Transverse colon (tissue), 4 donors: ENCODE results near the gene GRHPR. TPM values are rescaled to one million over a fixed set of nuclear protein-coding genes. Genes with fewer than 3 reads are reported as not detected.

Experiments
- DNase-seq: peaks from one replicate; pipeline ENCODE4 v3.0.0-alpha.2; 2019
- H3K27ac ChIP-seq, 4 donors: fragments of 200-600 bp; sonication (generic); 2 replicates each; pipeline ENCODE4 v1.5.1; 2016 to 2018; ENCODE audit warnings: inconsistent platforms in 4 of 4
- H3K27me3 ChIP-seq: fragments of 200-600 bp; sonication (generic); 2 replicates; pipeline ENCODE4 v1.5.1; 2017; ENCODE audit warnings: inconsistent platforms
- H3K36me3 ChIP-seq, 4 donors: fragments of 200-600 bp; sonication (generic); 2 replicates each; pipeline ENCODE4 v1.5.1; 2017 to 2019; ENCODE audit warnings: inconsistent platforms in 4 of 4
- H3K4me1 ChIP-seq, 4 donors: fragments of 200-600 bp; sonication (generic); 2 replicates each; pipeline ENCODE4 v1.5.1; 2017 to 2020; ENCODE audit warnings: inconsistent platforms in 4 of 4
- H3K4me3 ChIP-seq, 4 donors: fragments of 200-600 bp; sonication (generic); 1 replicate in 1 of 4; 2 replicates in 3 of 4; pipeline versions ENCODE4 v1.5.1 to v1.6.1; 2017 to 2019; ENCODE audit warnings: inconsistent platforms in 4 of 4
- H3K9me3 ChIP-seq, 2 donors: fragments of 200-600 bp; sonication (generic); 2 replicates each; pipeline ENCODE4 v1.5.1; 2017 to 2019; ENCODE audit warnings: inconsistent platforms in 2 of 2
- CTCF ChIP-seq, 5 experiments: fragments of 200-600 bp in 3 of 5; fragments of 450-650 bp in 2 of 5; sonication (generic) in 3 of 5; IDR thresholded peaks; 1 replicate in 2 of 5; 2 replicates in 3 of 5; pipeline ENCODE4 v1.5.1; 2016 to 2017; ENCODE audit warnings: antibody characterized with exemption in 5 of 5, inconsistent platforms in 3 of 5, mild to moderate bottlenecking in 2 of 5, moderate library complexity in 1 of 5
- EP300 ChIP-seq: sonication (generic); formaldehyde crosslinking; IDR thresholded peaks from one replicate; pipeline ENCODE4 v1.6.1; 2017; ENCODE audit warnings: antibody characterized with exemption, low read depth
- POLR2A ChIP-seq: fragments of 450-650 bp; IDR thresholded peaks from one replicate; pipeline ENCODE4 v1.6.1; 2016; ENCODE audit warnings: antibody characterized with exemption, mild to moderate bottlenecking, moderate library complexity
- POLR2AphosphoS5 ChIP-seq, 3 donors: sonication (generic); formaldehyde crosslinking; IDR thresholded peaks; one replicate each; pipeline ENCODE4 v1.6.1; 2016; ENCODE audit warnings: antibody characterized with exemption in 3 of 3
- WGBS, 2 donors: methylation state at CpG; one replicate each; pipeline ENCODE4 v1.1.5; 2018; ENCODE audit warnings: low coverage in 1 of 2; 5-methylcytosine and 5-hydroxymethylcytosine counted together
- in situ Hi-C, 4 donors: fragments of 200-750 bp; cut with MboI; loops; one replicate each; pipeline versions ENCODE4 v1.15.0 to v1.15.1; 2017; ENCODE audit warnings: low sequenced_read_pairs in 3 of 4, low pct_ligation_motif_present in 1 of 4, low pct_unique_long_range_greater_than_20kb in 1 of 4
- intact Hi-C: fragments of 100-400 bp; cut with DNase I; formaldehyde crosslinking; loops from one replicate; pipeline ENCODE4 v1.15.1; 2023; ENCODE audit warnings: low total_unique reads
- total RNA-seq, 4 donors: library from RNA; depleted of rRNA; stranded (reverse); fragments of >200 nt; gene quantifications; one replicate each; pipeline ENCODE4 v1.1.0, GENCODE V29; 2016

The GRHPR gene
- total RNA-seq, 4 donors from 2014 or later: 48.6 to 131 (median 104) TPM

- TF ChIP-seq CTCF (IDR thresholded peaks at IDR 0.05): no peak
- TF ChIP-seq POLR2AphosphoS5 (IDR thresholded peaks at IDR 0.05): no peak
- no peak for TF ChIP-seq EP300
- no peak for TF ChIP-seq POLR2A
- H3K9me3 ChIP-seq: no peaks in the 10 kb centered on the region
- in situ Hi-C loops (no loop called here), intact Hi-C loops (no loop called here)
- H3K4me1 ChIP-seq: no peaks in the 10 kb centered on the region
- no peak overlapping the region for H3K4me3 ChIP-seq
- no peaks in the 10 kb centered on the region for H3K36me3 ChIP-seq
- H3K27ac ChIP-seq: no peak overlapping the region
- 85 to 92% methylated on average over 10 to 11 of the region's 11 CpGs for WGBS, 2 donors
- no peaks in the 10 kb centered on the region for H3K27me3 ChIP-seq
- no peak for DNase-seq
These were observed 15.7 kb upstream of the GRHPR start for GRCh38 chr9:37406603-37407401.

GRCh38 chr9:37407468-37407867, 15.0 kb upstream of the GRHPR start:
- in situ Hi-C loops: no loop called here
- no peak overlapping the region for H3K4me3 ChIP-seq
- no peak overlapping the region for H3K27ac ChIP-seq
- no peaks in the 10 kb centered on the region for H3K36me3 ChIP-seq
- no peaks in the 10 kb centered on the region for H3K4me1 ChIP-seq
- intact Hi-C loops: no loop called here
- WGBS, 2 donors: 44 to 52% methylated on average over 2 of the region's 2 CpGs
- no peaks in the 10 kb centered on the region for H3K9me3 ChIP-seq
- TF ChIP-seq CTCF (IDR thresholded peaks at IDR 0.05): no peak
- TF ChIP-seq EP300: no peak
- no peak for TF ChIP-seq POLR2A
- no peak for TF ChIP-seq POLR2AphosphoS5 (IDR thresholded peaks at IDR 0.05)
- no peak for DNase-seq
- no peaks in the 10 kb centered on the region for H3K27me3 ChIP-seq

- Histone ChIP-seq H3K27me3 (no peaks in the 10 kb centered on the region), H3K4me3 (no peak overlapping the region), H3K27ac (no peak overlapping the region), H3K9me3 (no peaks in the 10 kb centered on the region), H3K36me3 (no peaks in the 10 kb centered on the region), H3K4me1 (no peaks in the 10 kb centered on the region)
- peak; percentile 59 for DNase-seq
- TF ChIP-seq POLR2AphosphoS5 (IDR thresholded peaks at IDR 0.05) (no peak), EP300 (no peak), CTCF (IDR thresholded peaks at IDR 0.05) (no peak), POLR2A (no peak)
- in situ Hi-C loops (no loop called here), intact Hi-C loops (no loop called here)
- 44 to 72% methylated on average over 2 to 22 of the region's 22 CpGs for WGBS, 2 donors
These were observed 13.4 kb upstream of the GRHPR start for GRCh38 chr9:37408933-37409710.

- no peak for DNase-seq
- intact Hi-C loops: no loop called here
- 93% methylated on average over 9 of the region's 9 CpGs; no CpG with 5 or more reads in 1 of the 2 donors for WGBS, 2 donors
These were observed 12.1 kb upstream of the GRHPR start for GRCh38 chr9:37410354-37410861.

More at GRCh38 chr9:37410354-37410861, 12.1 kb upstream of the GRHPR start:
- Histone ChIP-seq H3K4me1 (peaks cover 0 to 6% (median 0%) of the 10 kb centered on the region in 4 donors), H3K36me3 (no peaks in the 10 kb centered on the region), H3K27ac (no peak overlapping the region), H3K9me3 (no peaks in the 10 kb centered on the region), H3K27me3 (no peaks in the 10 kb centered on the region), H3K4me3 (no peak overlapping the region)
- in situ Hi-C loops: no loop called here
- TF ChIP-seq EP300: no peak
- no peak for TF ChIP-seq POLR2AphosphoS5 (IDR thresholded peaks at IDR 0.05)
- no peak for TF ChIP-seq POLR2A
- TF ChIP-seq CTCF (IDR thresholded peaks at IDR 0.05): no peak
